Activated T-helper 2 cell treated with anti-CD3 and anti-CD28 coated beads, Interferon-gamma antibody, Interleukin-2, Interleukin-4, amounts not matched to agents 10 μg/mL and 5 μg/mL and 100 μg/mL, durations not matched to agents 14 hours and 24 hours and 36 hours (primary cell): ENCODE results near the gene PIWIL1. TPM values are rescaled to one million over a fixed set of nuclear protein-coding genes. Genes with fewer than 3 reads are reported as not detected.

Experiments used
- DNase-seq: peaks from one replicate; pipeline ENCODE4 v3.0.0; 2021; ENCODE audit warnings: low spot score
- H3K27ac Mint-ChIP-seq: one replicate; pipeline ENCODE4 v1.8.0; 2021; ENCODE audit warnings: mixed read lengths
- H3K27me3 Mint-ChIP-seq: one replicate; pipeline ENCODE4 v1.8.0; 2021; ENCODE audit warnings: low read depth, mixed read lengths
- H3K36me3 Mint-ChIP-seq: one replicate; pipeline ENCODE4 v1.8.0; 2021; ENCODE audit warnings: low read depth, mixed read lengths
- H3K4me1 Mint-ChIP-seq: one replicate; pipeline ENCODE4 v1.8.0; 2021; ENCODE audit warnings: low read depth, mixed read lengths
- H3K4me3 Mint-ChIP-seq: one replicate; pipeline ENCODE4 v1.8.0; 2021; ENCODE audit warnings: low read depth, mild to moderate bottlenecking, moderate library complexity, mixed read lengths
- H3K9me3 Mint-ChIP-seq: one replicate; pipeline ENCODE4 v1.8.0; 2021; ENCODE audit warnings: mixed read lengths
- intact Hi-C: fragments of 100-400 bp; cut with micrococcal nuclease; formaldehyde crosslinking; loops from one replicate; pipeline ENCODE4 v1.15.1; 2023
- total RNA-seq: library from RNA; stranded (reverse); gene quantifications from 2 replicates; pipeline ENCODE4 v1.2.3, GENCODE V29; 2022

The PIWIL1 gene
- not detected in 2 replicates for total RNA-seq

DNA sequence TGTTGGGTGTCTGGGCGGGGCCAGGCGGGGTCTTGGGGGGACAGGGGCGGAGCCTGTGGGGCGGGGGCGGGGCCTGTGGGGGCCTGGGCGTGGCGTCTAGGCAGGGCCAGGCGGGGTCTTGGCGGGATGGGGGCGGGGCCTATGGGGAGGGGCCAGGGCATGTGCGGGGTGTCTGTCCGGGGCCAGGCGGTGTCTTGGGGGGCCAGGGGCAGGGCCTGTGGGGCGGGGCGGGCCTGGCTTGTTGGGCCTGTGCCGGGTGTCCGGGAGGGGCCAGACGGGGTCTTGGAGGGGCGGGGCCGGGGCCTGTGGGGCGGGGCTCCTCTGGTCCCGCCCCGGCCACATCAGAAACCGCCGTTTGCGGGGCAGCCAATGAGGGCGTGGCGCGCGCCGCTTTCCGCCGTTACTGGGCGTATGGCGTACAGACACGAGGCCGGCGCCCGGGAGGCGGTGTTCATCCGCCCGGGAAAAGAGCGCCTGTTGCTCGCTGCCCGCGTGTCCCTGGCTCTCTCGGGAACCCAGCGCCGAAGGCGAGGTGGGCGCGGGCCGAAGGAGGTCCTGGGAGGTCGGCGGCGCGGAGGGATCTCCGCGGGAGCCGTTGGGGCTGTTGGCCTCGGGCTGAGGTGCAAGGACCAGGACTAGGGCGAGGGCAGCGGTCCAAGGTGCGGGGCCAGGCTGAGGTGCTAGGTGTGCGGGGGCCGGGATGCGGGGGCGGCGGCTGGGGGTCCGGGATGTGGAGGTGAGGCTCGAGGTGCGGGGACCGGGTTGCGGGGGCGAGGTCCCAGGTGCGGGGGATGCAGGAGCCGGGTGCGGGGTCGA is at the start of gene PIWIL1:
PIWIL1 (plus strand) TSS at position 400 of the 816 bp plus-strand sequence. CDS start 4,705 bp downstream, outside the sequence.
- intact Hi-C loops = loop anchor here (5.0 to 10.0 kb wide), 2 partner anchors 53 to 175 kb away; partner anchors contain the start of gene FZD10
- Mint-ChIP-seq H3K27me3 (peaks cover 18% of the 10 kb centered on the region), H3K36me3 (no peaks in the 10 kb centered on the region), H3K27ac (no peak within 1 kb of the TSS), H3K9me3 (no peaks in the 10 kb centered on the region), H3K4me3 (no peak within 1 kb of the TSS), H3K4me1 (peaks cover 6% of the 10 kb centered on the region)
- no peak for DNase-seq

DNA sequence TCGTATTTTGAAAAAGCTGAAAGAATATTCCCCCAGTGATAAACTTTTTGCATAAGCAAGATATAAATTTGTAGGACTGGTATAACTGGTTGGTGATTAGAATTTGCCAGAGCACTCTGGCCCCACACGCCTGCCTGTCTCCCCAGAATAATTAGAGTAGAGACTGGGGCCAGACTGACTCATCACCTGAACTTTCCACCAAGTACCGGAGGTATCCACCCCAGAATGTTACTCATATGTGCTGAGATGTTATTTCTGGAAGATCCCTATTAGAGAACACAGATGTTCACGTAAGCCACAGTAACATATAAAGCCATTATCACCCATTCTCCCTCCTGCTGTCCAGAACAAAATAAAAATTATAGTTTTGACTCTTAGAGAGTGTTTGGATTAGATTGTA is 49.5 kb upstream of the PIWIL1 start:
- Mint-ChIP-seq H3K4me1 (no peaks in the 10 kb centered on the region), H3K27me3 (no peaks in the 10 kb centered on the region), H3K9me3 (peaks cover 20% of the 10 kb centered on the region), H3K36me3 (peaks cover 3% of the 10 kb centered on the region), H3K27ac (no peak overlapping the region), H3K4me3 (no peak overlapping the region)
- intact Hi-C loops = loop anchor here (10.0 kb wide), 1 partner anchor 47 kb away; the partner anchor contains the start of gene PIWIL1
- DNase-seq = no peak

DNA sequence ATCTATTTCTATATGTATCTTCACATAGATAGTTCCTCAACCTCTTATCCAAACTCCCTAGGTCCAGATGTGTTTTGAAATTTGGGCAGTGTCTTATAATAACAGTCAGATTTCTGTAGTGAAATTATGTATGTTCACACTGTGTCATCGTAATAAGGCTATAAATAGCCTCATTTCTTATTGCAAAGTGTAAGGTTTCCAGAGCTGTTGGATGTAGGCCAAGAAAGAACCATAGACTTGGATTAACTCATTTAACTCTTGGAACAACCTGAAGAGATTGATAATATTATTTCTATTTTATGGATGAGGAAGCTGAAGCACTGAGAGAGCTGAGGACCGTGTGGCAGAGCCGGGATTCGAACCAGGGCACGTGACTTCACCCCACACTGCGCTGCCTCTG is 49.0 kb upstream of the PIWIL1 start:
- Mint-ChIP-seq H3K36me3 (peaks cover 3% of the 10 kb centered on the region), H3K27ac (no peak overlapping the region), H3K4me3 (no peak overlapping the region), H3K27me3 (no peaks in the 10 kb centered on the region), H3K4me1 (no peaks in the 10 kb centered on the region), H3K9me3 (peaks cover 20% of the 10 kb centered on the region)
- intact Hi-C loops = loop anchor here (10.0 kb wide), 1 partner anchor 46 kb away; the partner anchor contains the start of gene PIWIL1
- no peak for DNase-seq

DNA sequence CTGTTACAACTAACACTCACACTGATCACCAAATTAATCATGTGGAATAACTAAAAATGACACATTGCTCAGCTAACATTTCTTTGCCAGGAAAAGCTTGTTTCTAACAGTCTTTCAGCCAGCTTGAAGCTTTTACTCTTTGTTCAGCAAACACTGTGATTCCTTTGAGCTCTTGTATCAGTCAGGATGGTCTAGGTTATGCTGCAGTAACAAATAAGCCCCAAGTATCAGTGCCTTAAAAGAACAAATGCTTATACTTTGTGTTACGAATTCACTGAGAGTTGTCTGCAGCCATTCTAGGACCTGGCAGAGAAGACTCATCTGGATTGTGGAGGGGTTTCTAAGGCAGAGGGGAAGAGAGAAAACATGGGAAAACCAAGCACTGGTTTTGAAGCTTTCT is 47.6 kb upstream of the PIWIL1 start:
- intact Hi-C loops = no loop called here

DNA sequence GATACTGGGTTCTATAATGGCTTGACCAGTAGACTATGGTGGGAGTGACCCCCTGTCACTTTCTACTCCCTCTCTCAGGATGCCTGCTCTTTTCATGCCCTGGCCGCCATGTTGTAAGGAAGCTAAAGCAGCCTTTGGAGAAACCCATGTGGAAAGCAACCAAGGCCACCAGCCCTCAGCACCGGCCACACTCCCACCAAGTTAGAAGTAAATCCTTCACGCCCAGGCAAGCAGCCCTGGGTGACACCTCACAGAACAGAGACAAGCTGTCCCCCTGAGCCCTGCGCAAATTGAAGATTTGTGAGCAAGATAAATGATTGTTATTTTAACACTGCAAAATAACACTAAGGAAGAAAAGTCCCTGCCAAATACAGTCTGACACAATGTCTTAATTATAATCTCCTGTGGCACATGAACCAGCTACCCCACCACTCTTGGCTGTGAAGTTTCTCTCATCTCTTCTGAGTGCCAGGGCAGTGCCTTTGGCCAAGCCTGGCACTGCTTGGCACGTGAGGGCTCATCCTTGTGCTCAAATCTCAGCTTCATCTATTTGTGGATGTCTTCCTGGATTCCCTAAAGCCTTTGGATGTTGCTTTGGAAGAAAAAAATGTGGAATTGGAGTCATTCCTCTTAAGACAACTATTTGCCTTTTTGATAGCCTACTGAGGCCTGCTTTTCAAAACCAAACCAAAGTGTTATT is 39.2 kb upstream of the PIWIL1 start:
- Mint-ChIP-seq H3K36me3 (no peaks in the 10 kb centered on the region), H3K4me3 (no peak overlapping the region), H3K4me1 (no peaks in the 10 kb centered on the region), H3K9me3 (peaks cover 9% of the 10 kb centered on the region), H3K27me3 (no peaks in the 10 kb centered on the region), H3K27ac (no peak overlapping the region)
- DNase-seq = no peak
- intact Hi-C loops = no loop called here

More for the DNA sequence above, 47.6 kb upstream of the PIWIL1 start:
- H3K27ac Mint-ChIP-seq = no peak overlapping the region
- H3K9me3 Mint-ChIP-seq = peaks cover 10% of the 10 kb centered on the region
- DNase-seq = no peak
- no peaks in the 10 kb centered on the region for H3K27me3 Mint-ChIP-seq
- H3K36me3 Mint-ChIP-seq = no peaks in the 10 kb centered on the region
- H3K4me1 Mint-ChIP-seq = no peaks in the 10 kb centered on the region
- H3K4me3 Mint-ChIP-seq = no peak overlapping the region

DNA sequence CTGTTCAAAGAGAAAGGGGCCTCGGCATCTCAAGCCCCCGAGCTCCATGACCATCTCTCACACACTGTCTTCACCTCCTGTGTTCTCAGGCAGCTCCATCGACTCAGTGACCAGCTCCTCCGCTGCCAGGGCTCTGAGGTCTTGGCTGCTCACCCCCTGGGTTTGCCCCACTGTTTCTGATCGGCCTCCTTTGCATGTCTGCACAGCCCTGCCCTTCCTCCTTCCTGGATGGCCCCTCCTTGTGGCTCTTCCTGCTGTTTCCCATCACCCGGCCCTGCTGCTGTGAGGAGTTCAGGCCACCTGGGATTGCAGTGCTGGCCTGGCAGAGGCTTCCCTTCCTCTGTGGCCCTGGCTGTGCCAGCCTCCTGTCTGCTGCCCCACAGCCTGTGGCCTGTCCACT is 38.1 kb upstream of the PIWIL1 start:
- Mint-ChIP-seq H3K4me1 (no peaks in the 10 kb centered on the region), H3K4me3 (no peak overlapping the region), H3K9me3 (peaks cover 9% of the 10 kb centered on the region), H3K36me3 (no peaks in the 10 kb centered on the region), H3K27ac (no peak overlapping the region), H3K27me3 (no peaks in the 10 kb centered on the region)
- intact Hi-C loops = no loop called here
- DNase-seq = no peak

DNA sequence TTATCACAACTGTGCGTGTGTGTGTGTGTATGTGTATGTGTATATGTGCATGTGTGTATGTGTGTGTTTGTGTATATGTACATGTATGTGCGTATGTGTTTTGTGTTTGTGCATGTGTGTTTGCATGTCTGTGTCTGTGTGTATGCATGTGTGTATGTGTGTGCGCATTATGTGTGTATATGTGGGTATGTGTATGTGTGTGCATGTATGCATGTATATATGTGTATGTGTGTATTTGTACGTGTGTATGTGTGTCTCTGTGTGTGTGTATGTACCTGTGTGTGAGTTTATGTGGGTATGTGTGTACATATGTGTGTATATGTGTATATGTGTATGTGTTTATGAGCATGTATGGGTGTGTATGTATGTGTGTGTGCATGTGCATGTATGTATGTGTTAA is 37.6 kb upstream of the PIWIL1 start:
- intact Hi-C loops = no loop called here
- no peak overlapping the region for H3K27ac Mint-ChIP-seq

DNA sequence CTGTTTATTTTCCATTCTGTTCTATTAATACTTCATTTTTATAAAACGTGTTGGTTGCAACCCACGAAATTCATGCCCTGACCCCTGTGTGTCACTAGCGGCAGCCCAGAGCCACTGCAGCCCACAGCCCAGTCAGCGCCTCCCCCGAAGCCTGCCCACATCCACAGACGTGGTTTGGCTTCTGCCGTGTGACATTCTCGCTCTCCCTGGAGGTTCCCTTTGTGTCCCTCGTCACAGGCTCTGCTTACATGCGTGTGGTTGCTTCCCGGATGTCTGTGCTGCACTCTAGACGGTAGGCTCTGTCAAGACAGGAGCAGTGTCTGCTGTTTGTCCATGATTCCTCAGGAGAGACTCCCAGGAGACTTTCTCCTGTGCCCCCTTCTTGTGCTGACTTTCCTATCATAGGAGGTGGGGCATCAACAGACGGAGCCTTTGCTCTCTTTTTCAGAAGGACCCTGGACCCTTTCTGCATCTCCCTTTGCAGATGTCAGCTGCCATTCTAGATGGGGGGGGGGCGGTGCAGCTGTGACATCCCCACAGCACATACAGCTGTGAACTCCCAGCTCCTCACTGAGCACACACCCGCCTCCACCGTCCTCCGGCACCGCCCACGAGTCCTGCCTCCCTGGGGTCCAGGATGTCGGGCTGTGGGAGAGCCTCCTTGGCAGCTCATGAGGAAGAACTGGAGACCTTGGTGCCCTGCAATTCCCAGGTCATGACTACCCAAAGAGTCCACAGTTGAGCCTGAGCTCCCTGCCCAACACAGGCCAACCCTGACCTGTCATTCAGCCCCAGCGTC is 36.8 kb upstream of the PIWIL1 start:
- no peak for DNase-seq
- H3K9me3 Mint-ChIP-seq = peaks cover 9% of the 10 kb centered on the region
- H3K4me3 Mint-ChIP-seq = no peak overlapping the region
- no peaks in the 10 kb centered on the region for H3K4me1 Mint-ChIP-seq
- intact Hi-C loops = no loop called here
- H3K36me3 Mint-ChIP-seq = no peaks in the 10 kb centered on the region
- H3K27me3 Mint-ChIP-seq = no peaks in the 10 kb centered on the region
- no peak overlapping the region for H3K27ac Mint-ChIP-seq

More for the DNA sequence above, 37.6 kb upstream of the PIWIL1 start:
- DNase-seq = no peak
- Mint-ChIP-seq H3K36me3 (no peaks in the 10 kb centered on the region), H3K4me3 (no peak overlapping the region), H3K27me3 (no peaks in the 10 kb centered on the region), H3K9me3 (peaks cover 9% of the 10 kb centered on the region), H3K4me1 (no peaks in the 10 kb centered on the region)

DNA sequence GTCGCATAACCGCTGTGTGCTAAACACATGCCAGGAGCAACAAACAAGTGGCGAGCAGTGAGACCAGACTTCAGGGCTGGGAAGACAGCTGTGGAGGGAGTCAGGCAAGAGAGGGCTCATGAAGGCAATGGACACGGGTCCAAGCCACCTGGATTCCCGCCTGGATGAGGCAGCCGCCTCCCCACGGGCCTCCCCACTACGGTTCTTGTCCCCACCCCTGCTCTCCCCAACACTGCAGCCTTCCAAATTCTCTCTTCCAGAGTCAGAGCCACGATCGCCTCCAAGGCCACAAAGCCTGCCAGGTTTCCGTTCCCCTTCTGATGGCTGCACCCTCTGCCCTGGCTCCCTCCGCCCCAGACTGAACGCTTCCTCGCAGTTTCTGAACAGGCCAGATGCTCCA is 36.1 kb upstream of the PIWIL1 start:
- intact Hi-C loops = no loop called here
- Mint-ChIP-seq H3K4me1 (no peaks in the 10 kb centered on the region), H3K27me3 (no peaks in the 10 kb centered on the region), H3K36me3 (no peaks in the 10 kb centered on the region), H3K27ac (no peak overlapping the region), H3K9me3 (peaks cover 9% of the 10 kb centered on the region), H3K4me3 (no peak overlapping the region)
- no peak for DNase-seq

DNA sequence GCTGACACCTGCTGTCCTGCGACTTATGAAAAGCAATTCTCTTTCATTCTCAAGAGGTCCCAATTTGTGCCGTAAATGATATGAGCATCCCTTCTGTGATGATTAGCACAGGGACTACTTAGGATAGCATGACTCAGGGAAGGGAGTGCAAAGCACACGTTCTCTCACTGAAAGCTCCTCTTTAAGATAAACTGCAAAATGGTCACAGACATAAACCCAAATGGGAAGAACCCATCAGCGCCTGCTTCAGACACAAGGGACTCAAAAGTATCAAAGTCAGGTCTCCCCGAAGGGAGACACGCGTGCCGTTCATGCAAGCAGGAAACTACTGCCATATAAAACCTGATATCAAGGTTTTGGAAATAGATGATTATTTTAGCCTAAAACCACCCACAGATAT is 33.9 kb upstream of the PIWIL1 start:
- peaks cover 9% of the 10 kb centered on the region for H3K9me3 Mint-ChIP-seq
- no peak overlapping the region for H3K27ac Mint-ChIP-seq
- intact Hi-C loops = no loop called here
- H3K4me3 Mint-ChIP-seq = no peak overlapping the region
- H3K4me1 Mint-ChIP-seq = no peaks in the 10 kb centered on the region
- no peaks in the 10 kb centered on the region for H3K36me3 Mint-ChIP-seq
- H3K27me3 Mint-ChIP-seq = no peaks in the 10 kb centered on the region
- DNase-seq = no peak

DNA sequence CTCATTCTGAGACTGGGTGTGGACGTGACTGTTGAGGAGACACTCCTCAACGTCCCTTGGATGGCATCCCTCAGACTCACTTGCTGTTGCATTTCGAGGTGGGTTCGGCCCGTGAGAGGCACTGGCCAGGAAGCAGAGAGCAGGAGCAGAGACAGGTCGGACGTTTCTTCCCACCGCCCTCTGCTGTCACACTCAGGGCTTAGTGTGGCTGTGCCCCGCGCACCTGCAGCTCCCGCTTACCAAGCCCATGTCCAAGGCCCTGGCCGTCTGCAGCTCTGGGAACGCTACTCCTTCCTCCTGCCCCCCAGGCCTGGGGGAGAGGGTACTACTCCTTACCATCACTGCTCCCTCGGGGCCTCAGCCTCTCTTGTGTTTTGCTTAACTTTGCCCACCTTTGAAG is 29.8 kb upstream of the PIWIL1 start:
- Mint-ChIP-seq H3K36me3 (no peaks in the 10 kb centered on the region), H3K27me3 (no peaks in the 10 kb centered on the region), H3K27ac (no peak overlapping the region), H3K4me3 (no peak overlapping the region), H3K9me3 (no peaks in the 10 kb centered on the region), H3K4me1 (no peaks in the 10 kb centered on the region)
- intact Hi-C loops = no loop called here
- DNase-seq = no peak

DNA sequence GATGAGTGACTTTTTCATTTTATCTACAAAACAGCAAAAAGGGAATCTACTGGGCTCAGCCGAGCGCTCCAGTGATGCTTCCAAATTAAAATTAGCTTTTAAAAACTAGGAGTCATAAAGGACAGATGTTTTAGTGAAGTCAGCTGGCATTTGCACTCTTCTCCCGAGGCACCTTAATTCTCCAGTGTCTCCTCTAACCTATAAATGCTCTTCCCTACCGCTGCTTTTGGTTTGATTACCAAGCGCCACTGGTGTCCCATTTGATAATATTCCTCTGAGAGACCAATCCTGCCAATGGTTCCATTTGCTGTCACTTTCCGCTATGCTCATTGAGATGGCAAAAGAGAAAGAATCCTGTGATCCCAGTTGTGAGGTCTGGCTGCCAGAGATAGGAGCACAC is 29.3 kb upstream of the PIWIL1 start:
- DNase-seq = no peak
- H3K4me3 Mint-ChIP-seq = no peak overlapping the region
- no peaks in the 10 kb centered on the region for H3K4me1 Mint-ChIP-seq
- no peaks in the 10 kb centered on the region for H3K27me3 Mint-ChIP-seq
- no peaks in the 10 kb centered on the region for H3K9me3 Mint-ChIP-seq
- H3K36me3 Mint-ChIP-seq = no peaks in the 10 kb centered on the region
- no peak overlapping the region for H3K27ac Mint-ChIP-seq
- intact Hi-C loops = no loop called here
